Loucy (cell line): ENCODE data around the gene WDR54.

Experiments used
- H2AFZ ChIP-seq: fragments of 200-600 bp; sonication (generic); 2 replicates; pipeline ENCODE4 v1.6.0; 2016; ENCODE audit warnings: antibody characterized with exemption, mild to moderate bottlenecking, low read length, moderate library complexity
- H3F3A ChIP-seq: fragments of 200-600 bp; 2 replicates; pipeline ENCODE4 v1.6.0; 2016; ENCODE audit warnings: antibody characterized with exemption, low read depth, mild to moderate bottlenecking
- H3K27me3 ChIP-seq: fragments of 200-600 bp; sonication (generic); 2 replicates; pipeline ENCODE4 v1.6.1; 2014; ENCODE audit warnings: low read length, mild to moderate bottlenecking; ENCODE audit not compliant: insufficient read depth, poor library complexity, severe bottlenecking
- H3K36me3 ChIP-seq: fragments of 200-600 bp; sonication (generic); 2 replicates; pipeline ENCODE4 v1.6.1; 2016; ENCODE audit warnings: low read length; ENCODE audit not compliant: insufficient read depth
- H3K4me1 ChIP-seq: fragments of 200-600 bp; sonication (generic); 2 replicates; pipeline ENCODE4 v1.5.1; 2014; ENCODE audit warnings: low read length, mild to moderate bottlenecking; ENCODE audit not compliant: insufficient read depth, poor library complexity, severe bottlenecking
- H3K4me2 ChIP-seq: fragments of 200-600 bp; sonication (generic); 2 replicates; pipeline ENCODE4 v1.6.0; 2014; ENCODE audit warnings: antibody characterized with exemption, low read length, low read depth, mild to moderate bottlenecking; ENCODE audit not compliant: poor library complexity, severe bottlenecking
- H3K4me3 ChIP-seq: fragments of 200-600 bp; sonication (generic); 2 replicates; pipeline ENCODE4 v1.5.1; 2014; ENCODE audit warnings: low read length, mild to moderate bottlenecking, mixed read lengths; ENCODE audit not compliant: poor library complexity, severe bottlenecking
- H3K79me2 ChIP-seq: fragments of 200-600 bp; sonication (generic); 2 replicates; pipeline ENCODE4 v1.6.1; 2014; ENCODE audit warnings: low read length; ENCODE audit not compliant: insufficient read depth
- H3K9ac ChIP-seq: fragments of 200-600 bp; sonication (generic); 2 replicates; pipeline ENCODE4 v1.6.0; 2014; ENCODE audit warnings: mild to moderate bottlenecking, low read depth, low read length, moderate library complexity; ENCODE audit not compliant: poor library complexity, severe bottlenecking
- H3K9me2 ChIP-seq: fragments of 200-600 bp; sonication (generic); replicated peaks from 2 replicates; pipeline ENCODE4 v1.6.1; 2016; ENCODE audit warnings: low read depth, low read length, mixed read lengths
- H3K9me3 ChIP-seq: fragments of 200-600 bp; sonication (generic); 2 replicates; pipeline ENCODE4 v1.6.1; 2014; ENCODE audit warnings: mild to moderate bottlenecking, antibody characterized with exemption, low read length, low read depth; ENCODE audit not compliant: insufficient read depth
- H4K20me1 ChIP-seq: fragments of 200-600 bp; sonication (generic); 2 replicates; pipeline ENCODE4 v1.6.0; 2014; ENCODE audit warnings: antibody characterized with exemption, low read length, mild to moderate bottlenecking; ENCODE audit not compliant: insufficient read depth, poor library complexity, severe bottlenecking
- EZH2phosphoT487 ChIP-seq: fragments of 200-600 bp; IDR thresholded peaks from 2 replicates; pipeline ENCODE4 v1.6.1; 2018; ENCODE audit warnings: antibody characterized with exemption, mild to moderate bottlenecking, moderate library complexity, borderline replicate concordance
- TF ChIP-seq, protein P1 (sequence below): fragments of 200-600 bp; sonication (generic); conservative IDR thresholded peaks from 2 replicates; pipeline ENCODE4 v1.5.1; 2014; ENCODE audit warnings: mild to moderate bottlenecking, antibody characterized with exemption, low read length

The WDR54 gene

DNA sequence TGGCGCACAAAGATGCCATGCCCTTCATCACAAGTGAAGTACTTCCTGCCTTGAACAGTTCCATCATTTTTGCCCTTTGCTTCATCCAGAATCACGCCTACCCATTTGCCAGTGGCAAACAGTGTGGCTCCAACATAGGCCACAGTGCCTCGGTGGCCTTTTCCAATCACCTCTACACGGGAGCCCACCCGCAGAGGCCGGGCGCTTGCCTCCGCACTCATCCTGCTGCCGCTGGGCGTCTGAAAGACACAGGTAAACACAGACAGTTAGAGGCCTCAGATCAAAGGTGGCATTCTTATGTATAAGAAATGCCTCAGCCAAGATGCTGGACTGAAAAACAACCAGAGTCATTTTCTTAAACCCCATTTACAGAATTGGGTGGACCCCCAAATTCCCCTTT is 43.5 kb upstream of the WDR54 start:
- Histone ChIP-seq H3K4me3 (no peak overlapping the region), H3K27me3 (no peaks in the 10 kb centered on the region), H3K4me1 (peaks cover 27% of the 10 kb centered on the region), H3K79me2 (peaks cover 33% of the 10 kb centered on the region; the same call in 1 of the 2 replicates), H3K36me3 (peaks cover 27% of the 10 kb centered on the region; the same call in 1 of the 2 replicates), H3K9me3 (no peaks in the 10 kb centered on the region), H3K9me2 (no peaks in the 10 kb centered on the region), H3K4me2 (no peak overlapping the region), H4K20me1 (peaks cover 6% of the 10 kb centered on the region), H3F3A (no peaks in the 10 kb centered on the region), H2AFZ (no peak overlapping the region), H3K9ac (no peak overlapping the region)
- TF ChIP-seq, protein P1, sequence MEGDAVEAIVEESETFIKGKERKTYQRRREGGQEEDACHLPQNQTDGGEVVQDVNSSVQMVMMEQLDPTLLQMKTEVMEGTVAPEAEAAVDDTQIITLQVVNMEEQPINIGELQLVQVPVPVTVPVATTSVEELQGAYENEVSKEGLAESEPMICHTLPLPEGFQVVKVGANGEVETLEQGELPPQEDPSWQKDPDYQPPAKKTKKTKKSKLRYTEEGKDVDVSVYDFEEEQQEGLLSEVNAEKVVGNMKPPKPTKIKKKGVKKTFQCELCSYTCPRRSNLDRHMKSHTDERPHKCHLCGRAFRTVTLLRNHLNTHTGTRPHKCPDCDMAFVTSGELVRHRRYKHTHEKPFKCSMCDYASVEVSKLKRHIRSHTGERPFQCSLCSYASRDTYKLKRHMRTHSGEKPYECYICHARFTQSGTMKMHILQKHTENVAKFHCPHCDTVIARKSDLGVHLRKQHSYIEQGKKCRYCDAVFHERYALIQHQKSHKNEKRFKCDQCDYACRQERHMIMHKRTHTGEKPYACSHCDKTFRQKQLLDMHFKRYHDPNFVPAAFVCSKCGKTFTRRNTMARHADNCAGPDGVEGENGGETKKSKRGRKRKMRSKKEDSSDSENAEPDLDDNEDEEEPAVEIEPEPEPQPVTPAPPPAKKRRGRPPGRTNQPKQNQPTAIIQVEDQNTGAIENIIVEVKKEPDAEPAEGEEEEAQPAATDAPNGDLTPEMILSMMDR, result no peak
- TF ChIP-seq EZH2phosphoT487, result no peak

DNA sequence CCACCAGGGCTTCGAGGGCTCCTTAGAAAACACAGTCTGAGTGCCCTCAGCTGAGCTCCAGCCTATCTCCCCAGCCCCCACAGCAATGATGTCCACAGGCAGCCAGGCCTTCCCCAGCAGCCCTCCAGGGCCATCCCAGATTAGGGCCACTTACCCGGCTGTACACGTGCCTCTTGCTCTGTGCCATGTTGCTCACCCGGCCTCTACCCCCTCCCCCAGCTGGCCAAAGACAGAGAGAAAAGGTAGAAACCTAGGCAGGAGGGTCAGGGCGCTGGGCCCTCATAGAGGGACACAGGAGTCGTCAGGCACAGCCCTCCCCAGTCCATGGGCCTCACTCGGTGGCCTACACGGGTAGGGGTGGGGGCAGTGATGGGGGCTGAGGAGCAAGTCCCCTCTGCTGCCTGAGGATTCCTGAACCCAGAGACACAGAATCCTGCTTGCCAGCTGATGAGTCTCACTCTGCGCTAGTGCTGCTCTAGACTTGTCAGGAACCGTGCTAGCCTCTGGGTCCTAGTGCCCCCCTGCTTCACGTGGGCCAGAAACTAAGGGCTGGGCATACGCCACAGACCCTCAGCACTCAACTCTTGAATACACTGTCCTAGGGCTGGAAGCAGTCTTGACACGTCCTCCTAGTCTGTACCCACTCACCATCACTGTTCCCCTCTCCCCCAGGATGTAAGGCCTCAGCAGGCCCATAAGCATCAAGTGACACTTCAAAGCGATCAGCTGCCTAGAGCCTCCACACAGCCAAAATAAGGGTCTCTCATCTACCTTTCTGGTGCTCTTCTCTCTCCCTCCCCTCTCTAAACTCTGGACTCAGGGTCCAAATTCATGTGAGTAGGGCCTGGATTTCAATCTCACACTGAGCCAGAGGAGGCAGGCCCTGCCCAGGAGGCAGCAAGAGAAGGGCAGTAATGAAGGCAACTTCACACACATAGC is 41.4 kb upstream of the WDR54 start, which contains the start of gene DCTN1:
Gene DCTN1 (minus strand): TSS at position 461 of the 939 bp plus-strand sequence. CDS start 274 bp downstream, at position 187.
- H4K20me1 ChIP-seq, result peaks cover 12% of the 10 kb centered on the region
- peak within 1 kb of the TSS; percentile 76 for H3K4me2 ChIP-seq
- H2AFZ ChIP-seq, result no peak within 1 kb of the TSS
- no peaks in the 10 kb centered on the region for H3K27me3 ChIP-seq
- H3K79me2 ChIP-seq, result peaks cover 36% of the 10 kb centered on the region; the same call in 1 of the 2 replicates
- peaks cover 27% of the 10 kb centered on the region for H3K4me1 ChIP-seq
- no peaks in the 10 kb centered on the region for H3K9me2 ChIP-seq
- H3K36me3 ChIP-seq, result peaks cover 26% of the 10 kb centered on the region; the same call in 1 of the 2 replicates
- peak within 1 kb of the TSS; percentile 62 for H3K4me3 ChIP-seq
- peak within 1 kb of the TSS; percentile 59 for H3K9ac ChIP-seq
- H3F3A ChIP-seq, result no peaks in the 10 kb centered on the region
- TF ChIP-seq, protein P1, result no peak
- no peak for TF ChIP-seq EZH2phosphoT487
- no peaks in the 10 kb centered on the region for H3K9me3 ChIP-seq

DNA sequence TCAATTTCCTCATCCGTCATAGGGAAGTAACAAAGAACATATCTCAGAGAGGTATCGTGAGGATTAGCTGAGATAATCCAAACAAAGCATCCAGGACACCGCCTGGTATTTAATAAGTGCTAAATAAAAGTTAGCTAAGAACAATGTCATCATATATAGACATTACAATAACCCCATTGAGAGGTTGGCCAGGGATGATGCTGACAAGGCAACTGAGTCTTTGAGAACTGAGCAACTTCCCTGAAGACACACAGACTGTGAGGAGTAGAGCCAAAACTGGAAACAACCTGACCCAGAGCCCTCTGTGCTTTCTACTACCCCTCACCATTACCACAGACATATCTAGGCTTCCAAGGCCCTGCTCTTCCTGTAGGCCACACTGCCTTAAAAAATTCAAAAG is 39.8 kb upstream of the WDR54 start:
- peaks cover 47% of the 10 kb centered on the region; the same call in 1 of the 2 replicates for H3K79me2 ChIP-seq
- no peaks in the 10 kb centered on the region for H3K9me3 ChIP-seq
- H4K20me1 ChIP-seq, result peaks cover 12% of the 10 kb centered on the region
- H3F3A ChIP-seq, result no peaks in the 10 kb centered on the region
- H3K36me3 ChIP-seq, result peaks cover 13% of the 10 kb centered on the region; the same call in 1 of the 2 replicates
- H3K27me3 ChIP-seq, result no peaks in the 10 kb centered on the region
- H3K4me2 ChIP-seq, result no peak overlapping the region
- TF ChIP-seq EZH2phosphoT487, result no peak
- TF ChIP-seq, protein P1, result no peak
- no peak overlapping the region for H3K9ac ChIP-seq
- no peak overlapping the region for H3K4me3 ChIP-seq
- no peaks in the 10 kb centered on the region for H3K9me2 ChIP-seq
- H3K4me1 ChIP-seq, result peaks cover 27% of the 10 kb centered on the region
- H2AFZ ChIP-seq, result no peak overlapping the region
